Glutamatergic neuron (in vitro differentiated cells): Measurements from ENCODE around the gene CHERP. TPM values are rescaled to one million over a fixed set of nuclear protein-coding genes. Genes with fewer than 3 reads are reported as not detected.

Source experiments
- DNase-seq: peaks from one replicate; pipeline ENCODE4 v3.0.0; 2022
- H3K27ac Mint-ChIP-seq: one replicate; pipeline ENCODE4 v1.8.0; 2020; ENCODE audit warnings: mild to moderate bottlenecking, mixed read lengths, inconsistent platforms; ENCODE audit not compliant: unreplicated experiment
- H3K27me3 Mint-ChIP-seq: one replicate; pipeline ENCODE4 v1.8.0; 2020; ENCODE audit warnings: mild to moderate bottlenecking, moderate library complexity, mixed read lengths, inconsistent platforms; ENCODE audit not compliant: unreplicated experiment
- H3K36me3 Mint-ChIP-seq: one replicate; pipeline ENCODE4 v1.8.0; 2020; ENCODE audit warnings: mild to moderate bottlenecking, mixed read lengths, inconsistent platforms; ENCODE audit not compliant: unreplicated experiment
- H3K4me1 Mint-ChIP-seq: one replicate; pipeline ENCODE4 v1.8.0; 2020; ENCODE audit warnings: mild to moderate bottlenecking, low read depth, mixed read lengths, inconsistent platforms; ENCODE audit not compliant: unreplicated experiment
- H3K4me3 Mint-ChIP-seq: one replicate; pipeline ENCODE4 v1.8.0; 2020; ENCODE audit warnings: mild to moderate bottlenecking, mixed read lengths, inconsistent platforms; ENCODE audit not compliant: unreplicated experiment
- H3K9me3 Mint-ChIP-seq: one replicate; pipeline ENCODE4 v1.8.0; 2020; ENCODE audit warnings: mild to moderate bottlenecking, moderate library complexity, mixed read lengths, inconsistent platforms; ENCODE audit not compliant: unreplicated experiment
- long read RNA-seq: library from polyadenylated mRNA; unstranded; transcript quantifications from one replicate; pipeline ENCODE4 v2.0.0, GENCODE V29; 2020; ENCODE audit not compliant: unreplicated experiment
- total RNA-seq: library from RNA; stranded (reverse); fragmentation: NEBNext Ultra II Directional; extraction: Animal tissue kit (Norgen Biotek cat#: 25700); gene quantifications from one replicate; pipeline ENCODE4 v1.2.1, GENCODE V29; 2021; ENCODE audit not compliant: unreplicated experiment
- TF ChIP-seq, protein P1 (sequence below): fragments of 200-600 bp; sonication (generic); IDR thresholded peaks from one replicate; pipeline ENCODE4 v1.5.0; 2021; ENCODE audit not compliant: partially characterized antibody, unreplicated experiment

The CHERP gene, protein sequence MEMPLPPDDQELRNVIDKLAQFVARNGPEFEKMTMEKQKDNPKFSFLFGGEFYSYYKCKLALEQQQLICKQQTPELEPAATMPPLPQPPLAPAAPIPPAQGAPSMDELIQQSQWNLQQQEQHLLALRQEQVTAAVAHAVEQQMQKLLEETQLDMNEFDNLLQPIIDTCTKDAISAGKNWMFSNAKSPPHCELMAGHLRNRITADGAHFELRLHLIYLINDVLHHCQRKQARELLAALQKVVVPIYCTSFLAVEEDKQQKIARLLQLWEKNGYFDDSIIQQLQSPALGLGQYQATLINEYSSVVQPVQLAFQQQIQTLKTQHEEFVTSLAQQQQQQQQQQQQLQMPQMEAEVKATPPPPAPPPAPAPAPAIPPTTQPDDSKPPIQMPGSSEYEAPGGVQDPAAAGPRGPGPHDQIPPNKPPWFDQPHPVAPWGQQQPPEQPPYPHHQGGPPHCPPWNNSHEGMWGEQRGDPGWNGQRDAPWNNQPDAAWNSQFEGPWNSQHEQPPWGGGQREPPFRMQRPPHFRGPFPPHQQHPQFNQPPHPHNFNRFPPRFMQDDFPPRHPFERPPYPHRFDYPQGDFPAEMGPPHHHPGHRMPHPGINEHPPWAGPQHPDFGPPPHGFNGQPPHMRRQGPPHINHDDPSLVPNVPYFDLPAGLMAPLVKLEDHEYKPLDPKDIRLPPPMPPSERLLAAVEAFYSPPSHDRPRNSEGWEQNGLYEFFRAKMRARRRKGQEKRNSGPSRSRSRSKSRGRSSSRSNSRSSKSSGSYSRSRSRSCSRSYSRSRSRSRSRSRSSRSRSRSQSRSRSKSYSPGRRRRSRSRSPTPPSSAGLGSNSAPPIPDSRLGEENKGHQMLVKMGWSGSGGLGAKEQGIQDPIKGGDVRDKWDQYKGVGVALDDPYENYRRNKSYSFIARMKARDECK
- total RNA-seq: 50.7 TPM
- long read RNA-seq, full-length matches to known transcripts: 3 of 9 reads
- long read RNA-seq, partial matches to known transcripts: 6 of 9 reads
- long read RNA-seq, other reads (novel, unspliced or antisense): 0 of 9 reads

DNA sequence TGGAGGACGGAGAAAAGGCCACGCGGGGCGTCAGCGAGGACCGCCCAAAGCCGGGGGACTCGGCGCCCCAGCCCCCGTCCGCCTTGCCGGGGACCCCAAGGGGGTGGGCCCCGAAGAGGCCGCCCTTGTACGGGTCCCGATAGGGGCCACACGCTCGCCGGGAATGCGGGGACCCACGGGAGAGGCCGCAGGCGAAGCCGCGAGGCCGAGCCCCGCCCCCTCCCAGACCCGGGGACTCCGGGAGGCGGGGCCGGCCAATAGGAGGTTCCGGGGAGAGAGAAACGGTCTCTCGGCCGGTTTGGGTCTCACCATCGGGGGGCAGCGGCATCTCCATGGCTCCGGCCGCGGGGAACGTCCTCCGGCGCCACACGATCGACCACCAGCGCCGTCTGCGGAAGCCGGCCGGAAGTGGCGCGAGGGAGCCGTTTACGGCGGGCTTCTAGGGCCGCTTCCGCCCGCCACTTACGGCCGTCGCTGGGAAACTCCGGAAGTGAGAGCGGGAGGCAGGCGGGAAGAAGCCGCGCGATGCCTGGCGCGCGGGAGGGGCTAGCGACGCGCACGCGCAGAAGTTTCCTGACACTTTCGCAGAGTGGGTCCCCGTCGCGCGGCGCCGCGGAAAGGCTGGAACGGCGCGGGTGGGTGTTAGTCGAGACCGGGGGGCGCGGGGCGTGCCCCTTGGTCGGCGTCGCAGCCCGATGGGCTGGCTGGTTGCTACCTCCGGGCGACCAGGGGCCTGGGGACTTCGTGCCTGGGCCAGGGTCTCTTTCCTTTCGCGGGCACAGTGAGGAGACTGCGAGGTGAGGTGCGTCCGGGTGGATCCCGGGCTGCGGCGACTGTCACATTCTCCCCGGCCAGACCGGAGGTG, at the start of gene CHERP:
Gene CHERP (minus strand): TSS at position 393 of the 865 bp plus-strand sequence. CDS start 59 bp downstream, at position 334.
- Mint-ChIP-seq H3K4me1 (peaks cover 10% of the 10 kb centered on the region), H3K9me3 (no peaks in the 10 kb centered on the region), H3K27me3 (peaks cover 4% of the 10 kb centered on the region), H3K4me3 (peak within 1 kb of the TSS; percentile 89), H3K36me3 (no peaks in the 10 kb centered on the region), H3K27ac (peak within 1 kb of the TSS; percentile 69)
- TF ChIP-seq, protein P1, sequence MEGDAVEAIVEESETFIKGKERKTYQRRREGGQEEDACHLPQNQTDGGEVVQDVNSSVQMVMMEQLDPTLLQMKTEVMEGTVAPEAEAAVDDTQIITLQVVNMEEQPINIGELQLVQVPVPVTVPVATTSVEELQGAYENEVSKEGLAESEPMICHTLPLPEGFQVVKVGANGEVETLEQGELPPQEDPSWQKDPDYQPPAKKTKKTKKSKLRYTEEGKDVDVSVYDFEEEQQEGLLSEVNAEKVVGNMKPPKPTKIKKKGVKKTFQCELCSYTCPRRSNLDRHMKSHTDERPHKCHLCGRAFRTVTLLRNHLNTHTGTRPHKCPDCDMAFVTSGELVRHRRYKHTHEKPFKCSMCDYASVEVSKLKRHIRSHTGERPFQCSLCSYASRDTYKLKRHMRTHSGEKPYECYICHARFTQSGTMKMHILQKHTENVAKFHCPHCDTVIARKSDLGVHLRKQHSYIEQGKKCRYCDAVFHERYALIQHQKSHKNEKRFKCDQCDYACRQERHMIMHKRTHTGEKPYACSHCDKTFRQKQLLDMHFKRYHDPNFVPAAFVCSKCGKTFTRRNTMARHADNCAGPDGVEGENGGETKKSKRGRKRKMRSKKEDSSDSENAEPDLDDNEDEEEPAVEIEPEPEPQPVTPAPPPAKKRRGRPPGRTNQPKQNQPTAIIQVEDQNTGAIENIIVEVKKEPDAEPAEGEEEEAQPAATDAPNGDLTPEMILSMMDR: no peak
- DNase-seq: peak; percentile 94

DNA sequence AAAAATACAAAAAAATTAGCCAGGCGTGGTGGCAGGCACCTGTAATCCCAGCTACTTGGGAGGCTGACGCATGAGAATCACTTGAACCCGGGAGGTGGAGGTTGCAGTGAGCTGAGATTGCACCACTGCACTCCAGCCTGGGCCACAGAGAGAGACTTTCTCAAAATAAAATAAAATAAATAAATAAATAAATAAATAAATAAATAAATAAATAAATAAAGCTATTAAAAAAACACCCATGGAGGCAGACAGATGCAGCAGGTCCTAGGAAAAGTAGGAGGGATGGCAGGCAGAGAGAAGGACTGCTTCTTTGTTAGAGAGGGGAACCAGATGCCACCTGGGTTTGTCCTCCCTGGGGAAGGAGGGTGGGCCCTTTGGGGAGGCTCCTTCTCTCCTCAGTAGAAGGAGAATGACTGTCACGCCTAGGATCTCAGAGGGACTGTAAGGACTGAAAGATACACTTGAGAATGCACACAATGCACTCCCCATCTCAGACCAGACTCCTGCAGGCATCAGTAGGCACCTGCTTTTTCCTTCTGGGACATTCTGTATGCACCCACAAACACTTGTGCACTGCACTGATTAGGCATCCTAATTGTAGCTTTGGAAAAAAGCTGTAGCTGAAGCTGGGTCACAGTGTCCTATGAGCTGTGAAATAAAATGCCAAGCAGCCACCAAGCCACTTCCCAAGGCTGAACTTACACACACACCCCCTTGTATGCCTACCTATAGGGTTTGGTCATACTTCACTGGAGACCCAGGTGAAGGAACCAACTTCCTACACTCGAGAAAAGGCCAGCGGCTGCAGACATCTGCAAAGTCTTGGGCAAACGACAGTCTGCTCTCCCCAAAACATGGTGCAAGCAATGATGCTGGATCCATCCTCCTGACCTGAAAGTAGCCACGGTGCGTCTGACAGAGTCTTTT, 48.9 kb upstream of the CHERP start:
- peaks cover 10% of the 10 kb centered on the region for H3K9me3 Mint-ChIP-seq
- H3K27me3 Mint-ChIP-seq: peaks cover 5% of the 10 kb centered on the region
- peak overlapping the region; percentile 43 for H3K27ac Mint-ChIP-seq

DNA sequence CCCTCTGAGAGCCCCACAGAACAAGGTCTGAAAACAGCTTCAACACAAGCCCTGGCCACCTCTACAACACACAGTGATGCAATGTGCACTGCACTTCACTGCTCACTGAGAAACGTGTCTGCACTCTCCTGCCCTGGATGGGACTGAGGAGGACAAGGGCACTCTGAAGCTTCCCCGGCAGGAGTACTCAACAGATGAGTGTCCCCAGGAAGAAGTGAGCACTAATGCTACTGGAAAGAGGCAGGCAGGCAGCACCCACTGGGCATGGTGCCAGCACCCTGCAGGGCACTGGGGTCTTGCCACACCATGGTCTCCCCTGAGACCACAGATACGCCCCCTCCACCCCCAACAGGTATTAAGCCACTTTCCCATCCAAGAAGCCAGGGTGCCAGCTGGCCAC, 47.7 kb upstream of the CHERP start:
- H3K27me3 Mint-ChIP-seq: peaks cover 7% of the 10 kb centered on the region
- TF ChIP-seq, protein P1: no peak
- peaks cover 66% of the 10 kb centered on the region for H3K4me1 Mint-ChIP-seq

More for the DNA sequence above, 48.9 kb upstream of the CHERP start:
- Mint-ChIP-seq H3K36me3 (no peaks in the 10 kb centered on the region), H3K4me1 (peaks cover 56% of the 10 kb centered on the region), H3K4me3 (peak overlapping the region; percentile 42)
- no peak for DNase-seq
- TF ChIP-seq, protein P1: no peak

More for the DNA sequence above, 47.7 kb upstream of the CHERP start:
- no peak for DNase-seq
- Mint-ChIP-seq H3K4me3 (peak overlapping the region; percentile 3), H3K27ac (peak overlapping the region; percentile 33), H3K9me3 (peaks cover 10% of the 10 kb centered on the region), H3K36me3 (no peaks in the 10 kb centered on the region)
